Liver (tissue), 9 donors: ENCODE results near the gene PHOX2A. TPM values are rescaled to one million over a fixed set of nuclear protein-coding genes. Genes with fewer than 3 reads are reported as not detected.

Source experiments
- DNase-seq: peaks from one replicate; pipeline ENCODE4 v3.0.0-alpha.2; 2017; ENCODE audit warnings: low spot score
- H3K27ac ChIP-seq, 2 donors: one replicate each; pipeline ENCODE4 v1.7.0; 2013; ENCODE audit warnings: inconsistent platforms in 2 of 2, low read length in 2 of 2, control low read depth in 1 of 2, low read depth in 1 of 2, mild to moderate bottlenecking in 1 of 2
- H3K27me3 ChIP-seq, 4 donors: one replicate each; pipeline versions ENCODE4 v1.6.1 to v1.7.0; 2013; ENCODE audit warnings: low read length in 3 of 4, inconsistent platforms in 1 of 4, mild to moderate bottlenecking in 1 of 4, moderate library complexity in 1 of 4; ENCODE audit not compliant: control insufficient read depth in 4 of 4, insufficient read depth in 4 of 4
- H3K36me3 ChIP-seq, 4 donors: one replicate each; pipeline versions ENCODE4 v1.6.1 to v1.7.0; 2013; ENCODE audit warnings: low read length in 3 of 4, mild to moderate bottlenecking in 3 of 4, low read depth in 1 of 4, moderate library complexity in 1 of 4; ENCODE audit not compliant: control insufficient read depth in 4 of 4, insufficient read depth in 3 of 4
- H3K4me1 ChIP-seq, 4 donors: one replicate each; pipeline versions ENCODE4 v1.6.1 to v1.7.0; 2013; ENCODE audit warnings: low read length in 3 of 4, mild to moderate bottlenecking in 3 of 4, moderate library complexity in 1 of 4; ENCODE audit not compliant: control insufficient read depth in 4 of 4, insufficient read depth in 4 of 4
- H3K4me3 ChIP-seq, 3 donors: one replicate each; pipeline versions ENCODE4 v1.6.1 to v1.7.0; 2013; ENCODE audit warnings: low read length in 3 of 3, control low read depth in 1 of 3, low read depth in 1 of 3, mild to moderate bottlenecking in 1 of 3
- H3K9ac ChIP-seq, 2 donors: one replicate each; pipeline ENCODE4 v1.7.0; 2013; ENCODE audit warnings: low read length in 2 of 2, mild to moderate bottlenecking in 2 of 2, moderate library complexity in 2 of 2, control low read depth in 1 of 2, low read depth in 1 of 2
- H3K9me3 ChIP-seq, 4 donors: one replicate each; pipeline versions ENCODE4 v1.6.1 to v1.7.0; 2013; ENCODE audit warnings: low read length in 3 of 4; ENCODE audit not compliant: control insufficient read depth in 4 of 4
- ATF3 ChIP-seq: IDR thresholded peaks from 2 replicates; pipeline ENCODE4 v1.6.1; 2016; ENCODE audit warnings: antibody characterized with exemption
- EGR1 ChIP-seq, 2 donors: IDR thresholded peaks; 2 replicates each; pipeline ENCODE4 v1.6.1; 2016 to 2018; ENCODE audit warnings: antibody characterized with exemption in 2 of 2, low read depth in 2 of 2
- FOXA1 ChIP-seq: IDR thresholded peaks from 2 replicates; pipeline ENCODE4 v1.6.1; 2016; ENCODE audit warnings: antibody characterized with exemption
- FOXA2 ChIP-seq: IDR thresholded peaks from 2 replicates; pipeline ENCODE4 v1.6.1; 2016; ENCODE audit warnings: antibody characterized with exemption
- GABPA ChIP-seq, 2 donors: IDR thresholded peaks in 1 of 2; conservative IDR thresholded peaks in 1 of 2; 2 replicates each; pipeline ENCODE4 v1.6.1; 2016; ENCODE audit warnings: antibody characterized with exemption in 2 of 2, mild to moderate bottlenecking in 1 of 2, moderate library complexity in 1 of 2
- HNF4A ChIP-seq, 2 donors: conservative IDR thresholded peaks; 2 replicates each; pipeline ENCODE4 v1.6.1; 2016; ENCODE audit warnings: antibody characterized with exemption in 2 of 2, mild to moderate bottlenecking in 2 of 2
- HNF4G ChIP-seq: IDR thresholded peaks from 2 replicates; pipeline ENCODE4 v1.6.1; 2016; ENCODE audit warnings: antibody characterized with exemption
- JUND ChIP-seq, 2 donors: IDR thresholded peaks; 2 replicates each; pipeline ENCODE4 v1.6.1; 2016; ENCODE audit warnings: antibody characterized with exemption in 2 of 2
- NR2F2 ChIP-seq: IDR thresholded peaks from 2 replicates; pipeline ENCODE4 v1.6.1; 2016; ENCODE audit warnings: antibody characterized with exemption
- RAD21 ChIP-seq, 2 donors: IDR thresholded peaks; 2 replicates each; pipeline ENCODE4 v1.6.1; 2016; ENCODE audit warnings: antibody characterized with exemption in 2 of 2, mild to moderate bottlenecking in 2 of 2
- RXRA ChIP-seq, 2 donors: IDR thresholded peaks; 2 replicates each; pipeline ENCODE4 v1.6.1; 2017 to 2018; ENCODE audit warnings: antibody characterized with exemption in 2 of 2, mild to moderate bottlenecking in 1 of 2
- SP1 ChIP-seq: IDR thresholded peaks from 2 replicates; pipeline ENCODE4 v1.6.1; 2018; ENCODE audit warnings: antibody characterized with exemption, mild to moderate bottlenecking
- TAF1 ChIP-seq: conservative IDR thresholded peaks from 2 replicates; pipeline ENCODE4 v1.6.1; 2016; ENCODE audit warnings: antibody characterized with exemption, mild to moderate bottlenecking
- YY1 ChIP-seq: IDR thresholded peaks from 2 replicates; pipeline ENCODE4 v1.6.1; 2016; ENCODE audit warnings: antibody characterized with exemption, mild to moderate bottlenecking
- ZBTB33 ChIP-seq: IDR thresholded peaks from 2 replicates; pipeline ENCODE4 v1.6.1; 2016; ENCODE audit warnings: antibody characterized with exemption
- WGBS: extraction: QIAGEN DNeasy Blood & Tissue Kit; methylation state at CpG from one replicate; pipeline ENCODE4 v1.1.7; 2013; 5-methylcytosine and 5-hydroxymethylcytosine counted together
- polyA plus RNA-seq, 2 donors: library from polyadenylated mRNA; stranded (reverse) in 1 of 2; unstranded in 1 of 2; fragments of 200-250 nt in 1 of 2; fragments of >200 nt in 1 of 2; fragmentation: Nextera tagmentation in 1 of 2; extraction: Ambion mirVana in 1 of 2; gene quantifications; one replicate each; pipeline versions ENCODE4 v1.2.1 to v1.2.3, GENCODE V29; 2013 to 2015
- total RNA-seq, 2 donors: library from RNA; depleted of rRNA; stranded (reverse); fragments of >200 nt; gene quantifications; one replicate each; pipeline ENCODE4 v1.2.3, GENCODE V29; 2014
- TF ChIP-seq, protein P1 (sequence below): IDR thresholded peaks from 2 replicates; pipeline ENCODE4 v1.6.1; 2016; ENCODE audit warnings: antibody characterized with exemption
- TF ChIP-seq, protein P2 (sequence below): fragments of 150-350 bp; IDR thresholded peaks from 2 replicates; pipeline ENCODE4 v1.5.1; 2017; ENCODE audit warnings: improper control_type of control experiment, low read depth, low read length; ENCODE audit not compliant: missing input control
- TF ChIP-seq, protein P3 (sequence below): IDR thresholded peaks from 2 replicates; pipeline ENCODE4 v1.6.1; 2016; ENCODE audit warnings: antibody characterized with exemption, mild to moderate bottlenecking
- donor health status: healthy.
- donor health status: healthy.
- donor health status: healthy.
- donor health status: healthy.
- donor health status: healthy.

PHOX2A gene
- total and polyA plus RNA-seq, 4 donors = not detected

DNA sequence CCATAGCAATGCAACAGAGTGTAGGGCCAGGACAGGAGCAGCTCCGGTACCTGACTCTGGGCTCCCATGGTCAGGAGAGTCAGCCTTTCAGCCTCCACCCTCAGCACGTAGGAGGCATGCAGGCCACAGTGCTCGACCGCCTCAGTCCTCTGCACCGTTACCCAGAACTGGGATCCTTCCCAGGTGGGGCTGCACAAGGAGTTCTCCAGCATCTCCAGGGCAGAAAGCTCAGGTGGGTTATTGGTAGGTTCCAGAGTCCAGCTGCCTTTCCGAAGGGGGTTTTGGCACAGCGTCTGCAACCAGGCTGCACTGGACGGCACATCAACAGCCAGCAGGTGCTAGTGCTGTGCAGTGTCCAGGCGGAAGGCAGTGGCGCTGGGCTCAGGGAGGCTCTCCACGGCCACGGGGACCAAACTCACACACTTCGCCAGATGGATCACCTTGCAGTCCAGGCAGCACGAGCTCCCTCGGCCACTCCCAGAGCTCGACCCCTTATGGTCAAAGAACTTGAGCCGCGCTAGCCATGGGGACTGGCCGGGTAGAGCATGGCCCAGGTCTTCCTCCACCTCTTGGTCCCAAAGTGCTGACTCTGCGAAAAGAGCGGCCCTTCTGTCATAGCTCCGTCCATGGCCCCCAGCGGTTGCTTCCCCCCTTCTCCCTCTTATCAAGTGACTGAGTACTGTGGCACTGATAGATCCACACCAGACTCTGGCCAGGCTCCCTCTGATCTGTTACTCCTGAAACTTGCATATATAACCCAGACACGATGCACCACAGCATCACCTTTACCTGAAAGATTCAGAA is 6.9 kb upstream of the PHOX2A start:
- Histone ChIP-seq H3K27ac (no peak overlapping the region), H3K4me3 (no peak overlapping the region), H3K36me3 (no peaks in the 10 kb centered on the region), H3K27me3 (peaks cover 0 to 21% (median 1%) of the 10 kb centered on the region in 4 donors), H3K9ac (no peak overlapping the region), H3K9me3 (no peaks in the 10 kb centered on the region), H3K4me1 (no peaks in the 10 kb centered on the region)
- TF ChIP-seq JUND (IDR thresholded peaks at IDR 0.05) = no peak
- TF ChIP-seq, protein P1, sequence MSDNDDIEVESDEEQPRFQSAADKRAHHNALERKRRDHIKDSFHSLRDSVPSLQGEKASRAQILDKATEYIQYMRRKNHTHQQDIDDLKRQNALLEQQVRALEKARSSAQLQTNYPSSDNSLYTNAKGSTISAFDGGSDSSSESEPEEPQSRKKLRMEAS = no peak
- no peak for TF ChIP-seq RAD21 (IDR thresholded peaks at IDR 0.05)
- no peak for TF ChIP-seq EGR1 (IDR thresholded peaks at IDR 0.05; ENCODE audit: low read depth in 2 of 2)
- no peak for TF ChIP-seq GABPA (IDR thresholded peaks at IDR 0.05 in 1 of 2, conservative IDR thresholded peaks at IDR 0.05 in 1 of 2)
- TF ChIP-seq HNF4A (conservative IDR thresholded peaks at IDR 0.05) = no peak
- no peak for TF ChIP-seq FOXA1
- no peak for TF ChIP-seq YY1
- TF ChIP-seq, protein P2, sequence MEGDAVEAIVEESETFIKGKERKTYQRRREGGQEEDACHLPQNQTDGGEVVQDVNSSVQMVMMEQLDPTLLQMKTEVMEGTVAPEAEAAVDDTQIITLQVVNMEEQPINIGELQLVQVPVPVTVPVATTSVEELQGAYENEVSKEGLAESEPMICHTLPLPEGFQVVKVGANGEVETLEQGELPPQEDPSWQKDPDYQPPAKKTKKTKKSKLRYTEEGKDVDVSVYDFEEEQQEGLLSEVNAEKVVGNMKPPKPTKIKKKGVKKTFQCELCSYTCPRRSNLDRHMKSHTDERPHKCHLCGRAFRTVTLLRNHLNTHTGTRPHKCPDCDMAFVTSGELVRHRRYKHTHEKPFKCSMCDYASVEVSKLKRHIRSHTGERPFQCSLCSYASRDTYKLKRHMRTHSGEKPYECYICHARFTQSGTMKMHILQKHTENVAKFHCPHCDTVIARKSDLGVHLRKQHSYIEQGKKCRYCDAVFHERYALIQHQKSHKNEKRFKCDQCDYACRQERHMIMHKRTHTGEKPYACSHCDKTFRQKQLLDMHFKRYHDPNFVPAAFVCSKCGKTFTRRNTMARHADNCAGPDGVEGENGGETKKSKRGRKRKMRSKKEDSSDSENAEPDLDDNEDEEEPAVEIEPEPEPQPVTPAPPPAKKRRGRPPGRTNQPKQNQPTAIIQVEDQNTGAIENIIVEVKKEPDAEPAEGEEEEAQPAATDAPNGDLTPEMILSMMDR = no peak
- no peak for TF ChIP-seq TAF1
- no peak for TF ChIP-seq FOXA2
- 85% methylated on average over 24 of the region's 24 CpGs for WGBS
- DNase-seq = no peak

DNA sequence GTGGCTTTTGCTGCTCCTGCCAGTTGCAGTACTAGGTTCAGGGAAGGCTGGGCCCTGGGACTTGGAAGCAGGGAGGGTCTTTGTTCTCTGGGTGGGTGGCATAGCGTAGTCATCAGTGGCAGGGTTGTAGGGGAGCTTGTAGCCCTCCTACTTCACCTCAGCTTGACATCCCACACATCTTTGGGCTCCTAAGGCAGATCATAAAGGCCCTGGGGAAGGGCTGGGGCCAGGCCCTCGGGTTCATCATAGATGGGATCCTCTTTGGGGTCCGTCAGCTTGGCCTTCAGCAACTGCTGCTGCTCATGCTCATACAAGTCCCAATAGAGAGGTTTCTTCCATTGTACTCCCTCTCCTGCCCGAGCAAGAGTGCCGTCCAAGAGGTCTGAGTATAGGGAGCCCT is 6.0 kb upstream of the PHOX2A start:
- no peaks in the 10 kb centered on the region for H3K36me3 ChIP-seq
- 91% methylated on average over 5 of the region's 5 CpGs for WGBS
- H3K9me3 ChIP-seq = no peaks in the 10 kb centered on the region
- TF ChIP-seq, protein P3, sequence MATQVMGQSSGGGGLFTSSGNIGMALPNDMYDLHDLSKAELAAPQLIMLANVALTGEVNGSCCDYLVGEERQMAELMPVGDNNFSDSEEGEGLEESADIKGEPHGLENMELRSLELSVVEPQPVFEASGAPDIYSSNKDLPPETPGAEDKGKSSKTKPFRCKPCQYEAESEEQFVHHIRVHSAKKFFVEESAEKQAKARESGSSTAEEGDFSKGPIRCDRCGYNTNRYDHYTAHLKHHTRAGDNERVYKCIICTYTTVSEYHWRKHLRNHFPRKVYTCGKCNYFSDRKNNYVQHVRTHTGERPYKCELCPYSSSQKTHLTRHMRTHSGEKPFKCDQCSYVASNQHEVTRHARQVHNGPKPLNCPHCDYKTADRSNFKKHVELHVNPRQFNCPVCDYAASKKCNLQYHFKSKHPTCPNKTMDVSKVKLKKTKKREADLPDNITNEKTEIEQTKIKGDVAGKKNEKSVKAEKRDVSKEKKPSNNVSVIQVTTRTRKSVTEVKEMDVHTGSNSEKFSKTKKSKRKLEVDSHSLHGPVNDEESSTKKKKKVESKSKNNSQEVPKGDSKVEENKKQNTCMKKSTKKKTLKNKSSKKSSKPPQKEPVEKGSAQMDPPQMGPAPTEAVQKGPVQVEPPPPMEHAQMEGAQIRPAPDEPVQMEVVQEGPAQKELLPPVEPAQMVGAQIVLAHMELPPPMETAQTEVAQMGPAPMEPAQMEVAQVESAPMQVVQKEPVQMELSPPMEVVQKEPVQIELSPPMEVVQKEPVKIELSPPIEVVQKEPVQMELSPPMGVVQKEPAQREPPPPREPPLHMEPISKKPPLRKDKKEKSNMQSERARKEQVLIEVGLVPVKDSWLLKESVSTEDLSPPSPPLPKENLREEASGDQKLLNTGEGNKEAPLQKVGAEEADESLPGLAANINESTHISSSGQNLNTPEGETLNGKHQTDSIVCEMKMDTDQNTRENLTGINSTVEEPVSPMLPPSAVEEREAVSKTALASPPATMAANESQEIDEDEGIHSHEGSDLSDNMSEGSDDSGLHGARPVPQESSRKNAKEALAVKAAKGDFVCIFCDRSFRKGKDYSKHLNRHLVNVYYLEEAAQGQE = no peak
- TF ChIP-seq TAF1 (no peak), HNF4G (no peak), NR2F2 (no peak), HNF4A (conservative IDR thresholded peaks at IDR 0.05) (no peak), SP1 (no peak), FOXA2 (no peak), EGR1 (IDR thresholded peaks at IDR 0.05; ENCODE audit: low read depth in 2 of 2) (no peak), YY1 (no peak), RXRA (IDR thresholded peaks at IDR 0.05) (no peak), GABPA (IDR thresholded peaks at IDR 0.05 in 1 of 2, conservative IDR thresholded peaks at IDR 0.05 in 1 of 2) (no peak), FOXA1 (no peak), RAD21 (IDR thresholded peaks at IDR 0.05) (no peak), ZBTB33 (no peak), ATF3 (no peak)
- TF ChIP-seq, protein P2 = no peak
- TF ChIP-seq, protein P1 = no peak
- H3K27ac ChIP-seq = no peak overlapping the region
- H3K9ac ChIP-seq = no peak overlapping the region
- H3K27me3 ChIP-seq = peaks cover 0 to 27% (median 2%) of the 10 kb centered on the region in 4 donors
- H3K4me1 ChIP-seq = no peaks in the 10 kb centered on the region
- H3K4me3 ChIP-seq = no peak overlapping the region
- no peak for DNase-seq
